ENCODE data around the gene SNX10.

DNA sequence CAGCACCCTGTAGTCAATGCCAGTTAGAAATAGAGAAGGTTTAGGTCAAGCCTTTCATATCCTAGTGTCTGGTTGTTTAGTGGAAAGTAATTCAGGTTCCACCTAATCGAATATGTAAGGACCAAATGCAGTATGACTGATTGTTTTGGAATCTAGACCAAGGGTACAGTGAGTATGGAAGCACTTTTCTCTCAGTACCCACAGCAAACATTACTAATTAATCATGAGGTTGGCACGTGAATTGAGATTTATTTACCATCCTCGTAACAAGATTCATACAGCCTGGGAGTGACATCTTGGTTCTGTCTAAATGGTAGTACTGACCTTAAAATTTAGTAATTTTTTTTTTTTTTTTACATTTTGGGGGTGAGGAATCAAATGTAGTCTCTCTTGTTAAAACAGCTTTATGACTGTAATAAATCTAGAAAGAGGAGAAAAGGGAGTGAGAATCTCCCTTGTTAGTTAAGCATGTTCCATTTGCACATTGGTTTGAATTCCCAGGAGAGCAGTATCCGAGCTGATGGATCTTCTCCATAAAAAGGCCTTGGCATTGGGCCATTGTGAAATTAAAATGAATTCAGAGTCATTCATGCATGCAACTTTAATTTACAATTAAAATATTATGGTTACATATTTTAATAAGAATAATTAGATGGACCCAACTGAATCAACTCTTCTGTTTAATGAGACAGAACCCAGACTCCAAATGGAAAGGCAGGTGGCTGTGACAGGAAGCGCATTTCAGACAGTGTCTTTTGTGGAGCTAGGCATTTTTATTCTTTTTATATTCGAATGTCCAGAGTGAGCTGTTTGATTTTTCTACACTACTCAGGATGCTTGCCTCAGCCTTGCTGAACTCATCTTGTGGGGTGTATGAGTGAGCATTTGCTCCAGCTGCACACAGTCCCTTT, 57.6 kb downstream of the SNX10 start:
- TF ChIP-seq, protein P1, sequence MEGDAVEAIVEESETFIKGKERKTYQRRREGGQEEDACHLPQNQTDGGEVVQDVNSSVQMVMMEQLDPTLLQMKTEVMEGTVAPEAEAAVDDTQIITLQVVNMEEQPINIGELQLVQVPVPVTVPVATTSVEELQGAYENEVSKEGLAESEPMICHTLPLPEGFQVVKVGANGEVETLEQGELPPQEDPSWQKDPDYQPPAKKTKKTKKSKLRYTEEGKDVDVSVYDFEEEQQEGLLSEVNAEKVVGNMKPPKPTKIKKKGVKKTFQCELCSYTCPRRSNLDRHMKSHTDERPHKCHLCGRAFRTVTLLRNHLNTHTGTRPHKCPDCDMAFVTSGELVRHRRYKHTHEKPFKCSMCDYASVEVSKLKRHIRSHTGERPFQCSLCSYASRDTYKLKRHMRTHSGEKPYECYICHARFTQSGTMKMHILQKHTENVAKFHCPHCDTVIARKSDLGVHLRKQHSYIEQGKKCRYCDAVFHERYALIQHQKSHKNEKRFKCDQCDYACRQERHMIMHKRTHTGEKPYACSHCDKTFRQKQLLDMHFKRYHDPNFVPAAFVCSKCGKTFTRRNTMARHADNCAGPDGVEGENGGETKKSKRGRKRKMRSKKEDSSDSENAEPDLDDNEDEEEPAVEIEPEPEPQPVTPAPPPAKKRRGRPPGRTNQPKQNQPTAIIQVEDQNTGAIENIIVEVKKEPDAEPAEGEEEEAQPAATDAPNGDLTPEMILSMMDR (optimal IDR thresholded peaks at IDR 0.05 in 1 of 3, IDR thresholded peaks at IDR 0.05 in 1 of 3, conservative IDR thresholded peaks at IDR 0.05 in 1 of 3; ENCODE audit: extremely low read depth in 1 of 3, insufficient read depth in 2 of 3, low read length in 3 of 3): no peak
- TF ChIP-seq EZH2 (IDR thresholded peaks at IDR 0.05; ENCODE audit: low read length): no peak

All from keratinocyte (primary cell).